Left lung (tissue), 10 donors: ENCODE data around the gene PAEP. TPM values are rescaled to one million over a fixed set of nuclear protein-coding genes. Genes with fewer than 3 reads are reported as not detected.
A peak's percentile ranks its signal among the peaks of the same experiment; 100 is the strongest.

Experiments used
- ATAC-seq: fragments of 200-7000 bp; cut with Tn5 transposase; one replicate; pipeline ENCODE4 v1.9.1; 2020; ENCODE audit warnings: moderate library complexity
- DNase-seq, 4 donors: peaks; one replicate each; pipeline ENCODE4 v3.0.0-alpha.2; 2013 to 2020
- H3K27ac ChIP-seq, 2 donors: fragments of 200-600 bp; sonication (generic) in 1 of 2; one replicate each; pipeline versions ENCODE4 v1.5.0 to v1.8.0; 2020 to 2021
- H3K27me3 ChIP-seq, 2 donors: fragments of 200-600 bp; sonication (generic) in 1 of 2; one replicate each; pipeline versions ENCODE4 v1.5.0 to v1.8.0; 2020 to 2021
- H3K36me3 ChIP-seq, 2 donors: fragments of 200-600 bp; sonication (generic) in 1 of 2; one replicate each; pipeline versions ENCODE4 v1.5.0 to v1.8.0; 2020 to 2021
- H3K4me1 ChIP-seq, 2 donors: fragments of 200-600 bp; one replicate each; pipeline ENCODE4 v1.8.0; 2021
- H3K4me3 ChIP-seq, 2 donors: fragments of 200-600 bp; sonication (generic) in 1 of 2; one replicate each; pipeline versions ENCODE4 v1.5.0 to v1.8.0; 2020 to 2021; ENCODE audit warnings: mild to moderate bottlenecking in 1 of 2
- H3K9me3 ChIP-seq, 2 donors: fragments of 200-600 bp; sonication (generic) in 1 of 2; one replicate each; pipeline versions ENCODE4 v1.5.0 to v1.8.0; 2020 to 2021
- intact Hi-C, 2 donors: fragments of 100-400 bp; cut with DNase I; formaldehyde crosslinking; loops; one replicate each; pipeline versions ENCODE4 v1.11.2 to v1.14.2; 2022
- polyA plus RNA-seq, 6 donors: library from polyadenylated mRNA; unstranded; fragments of 120-200 nt; gene quantifications; one replicate each; pipeline ENCODE4 v1.2.1, GENCODE V29; 2013; ENCODE audit not compliant: insufficient read length in 6 of 6
- total RNA-seq, 2 donors: library from RNA; stranded (reverse); fragmentation: NEBNext Ultra II Directional; extraction: Animal tissue kit (Norgen Biotek cat#: 25700); gene quantifications; one replicate each; pipeline ENCODE4 v1.2.1, GENCODE V29; 2021
- TF ChIP-seq, protein P1 (sequence below), 2 donors: fragments of 200-600 bp; sonication (generic) in 1 of 2; IDR thresholded peaks; one replicate each; pipeline versions ENCODE4 v1.5.0 to v1.8.0; 2021; ENCODE audit warnings: antibody characterized with exemption in 2 of 2
- donor health status: DM: no; HTN: yes; CAD: no.
- donor health status: DM: no; HTN: no; CAD: no.

Gene PAEP
- total and polyA plus RNA-seq, 8 donors, result 0.39 to 4.2 TPM; not detected in 6

DNA sequence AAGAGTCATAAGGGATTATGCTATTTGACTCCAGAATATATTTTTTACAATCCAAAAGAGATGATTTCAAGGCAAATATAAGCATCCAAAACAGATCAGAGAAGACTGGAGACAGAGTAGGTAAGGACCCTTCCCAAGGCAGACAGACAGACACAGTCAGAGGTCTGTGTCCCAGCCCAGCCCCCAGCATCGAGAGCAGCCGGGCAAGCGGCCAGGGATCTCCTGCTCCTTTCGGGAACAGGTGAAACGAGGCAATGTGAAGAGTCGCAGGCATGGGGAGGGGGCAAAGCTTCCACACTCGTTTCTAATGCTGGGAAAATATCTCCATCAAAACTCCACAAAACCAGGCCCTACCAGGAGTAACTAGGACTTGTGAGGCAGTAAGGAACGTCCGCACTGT lies 5.8 kb downstream of the PAEP start:
- TF ChIP-seq, protein P1, sequence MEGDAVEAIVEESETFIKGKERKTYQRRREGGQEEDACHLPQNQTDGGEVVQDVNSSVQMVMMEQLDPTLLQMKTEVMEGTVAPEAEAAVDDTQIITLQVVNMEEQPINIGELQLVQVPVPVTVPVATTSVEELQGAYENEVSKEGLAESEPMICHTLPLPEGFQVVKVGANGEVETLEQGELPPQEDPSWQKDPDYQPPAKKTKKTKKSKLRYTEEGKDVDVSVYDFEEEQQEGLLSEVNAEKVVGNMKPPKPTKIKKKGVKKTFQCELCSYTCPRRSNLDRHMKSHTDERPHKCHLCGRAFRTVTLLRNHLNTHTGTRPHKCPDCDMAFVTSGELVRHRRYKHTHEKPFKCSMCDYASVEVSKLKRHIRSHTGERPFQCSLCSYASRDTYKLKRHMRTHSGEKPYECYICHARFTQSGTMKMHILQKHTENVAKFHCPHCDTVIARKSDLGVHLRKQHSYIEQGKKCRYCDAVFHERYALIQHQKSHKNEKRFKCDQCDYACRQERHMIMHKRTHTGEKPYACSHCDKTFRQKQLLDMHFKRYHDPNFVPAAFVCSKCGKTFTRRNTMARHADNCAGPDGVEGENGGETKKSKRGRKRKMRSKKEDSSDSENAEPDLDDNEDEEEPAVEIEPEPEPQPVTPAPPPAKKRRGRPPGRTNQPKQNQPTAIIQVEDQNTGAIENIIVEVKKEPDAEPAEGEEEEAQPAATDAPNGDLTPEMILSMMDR (IDR thresholded peaks at IDR 0.05), result no peak
- intact Hi-C loops, result no loop called here
- Histone ChIP-seq H3K36me3 (no peaks in the 10 kb centered on the region), H3K27ac (no peak overlapping the region), H3K4me3 (no peak overlapping the region), H3K27me3 (peaks cover 0 to 43% of the 10 kb centered on the region in 2 donors), H3K9me3 (peaks cover 0 to 5% of the 10 kb centered on the region in 2 donors), H3K4me1 (no peaks in the 10 kb centered on the region)
- no peak for ATAC-seq
- peak in 1 of 4 donors; percentile 54 for DNase-seq

DNA sequence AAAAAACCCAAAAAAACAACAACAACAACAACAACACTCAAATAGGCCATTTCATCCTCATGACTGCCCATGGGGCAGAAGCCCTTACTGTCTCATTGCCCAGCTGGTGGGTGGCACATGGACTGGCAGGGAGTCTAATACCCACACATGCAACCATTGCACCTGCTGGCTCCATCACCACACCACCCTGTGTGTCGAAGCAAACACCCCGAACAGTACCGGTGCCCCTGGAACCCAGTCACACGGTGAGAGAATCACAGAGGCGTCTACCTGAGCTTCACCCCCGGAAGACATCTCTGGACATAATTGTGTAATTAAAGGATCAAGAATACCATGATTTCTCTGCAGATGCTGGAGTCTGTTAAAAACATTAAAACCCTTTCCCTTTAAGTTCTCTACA lies 6.5 kb downstream of the PAEP start:
- H3K9me3 ChIP-seq, result peaks cover 0 to 5% of the 10 kb centered on the region in 2 donors
- no peak overlapping the region for H3K27ac ChIP-seq

DNA sequence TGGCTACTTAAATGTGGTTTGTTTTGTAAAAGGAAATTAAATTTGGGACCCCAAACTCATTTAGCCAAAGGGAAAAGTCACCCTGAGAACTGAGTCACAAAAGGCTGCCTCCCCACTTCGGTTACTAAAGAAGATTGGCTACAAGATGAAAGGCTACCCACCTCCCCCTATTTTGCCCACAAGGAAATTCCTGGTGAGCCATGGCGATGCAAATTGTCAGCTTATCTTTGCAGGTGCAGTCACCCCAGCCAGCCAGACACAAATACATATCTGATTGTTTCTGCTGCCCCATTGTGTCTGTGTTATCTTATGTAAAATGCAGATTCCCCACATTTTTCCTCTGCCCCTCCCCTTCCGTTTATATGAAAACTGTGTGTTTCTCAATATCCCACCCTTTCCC lies 8.9 kb downstream of the PAEP start:
- Histone ChIP-seq H3K36me3 (no peaks in the 10 kb centered on the region), H3K27ac (no peak overlapping the region), H3K27me3 (peaks cover 0 to 35% of the 10 kb centered on the region in 2 donors), H3K4me3 (no peak overlapping the region), H3K4me1 (no peaks in the 10 kb centered on the region), H3K9me3 (peaks cover 0 to 5% of the 10 kb centered on the region in 2 donors)
- intact Hi-C loops, result no loop called here
- no peak for DNase-seq
- ATAC-seq, result no peak
- TF ChIP-seq, protein P1 (IDR thresholded peaks at IDR 0.05), result no peak

More for the DNA sequence above, 6.5 kb downstream of the PAEP start:
- ATAC-seq (no peak), DNase-seq (peak in 1 of 4 donors; percentile 24)
- no peak overlapping the region for H3K4me3 ChIP-seq
- TF ChIP-seq, protein P1 (IDR thresholded peaks at IDR 0.05), result no peak
- peaks cover 0 to 36% of the 10 kb centered on the region in 2 donors for H3K27me3 ChIP-seq
- H3K36me3 ChIP-seq, result no peaks in the 10 kb centered on the region
- intact Hi-C loops, result no loop called here
- H3K4me1 ChIP-seq, result no peaks in the 10 kb centered on the region

- H3K4me3 ChIP-seq, result no peak overlapping the region
- intact Hi-C loops, result no loop called here
- H3K9me3 ChIP-seq, result peaks cover 0 to 5% of the 10 kb centered on the region in 2 donors
- H3K4me1 ChIP-seq, result no peaks in the 10 kb centered on the region
- TF ChIP-seq, protein P1 (IDR thresholded peaks at IDR 0.05), result no peak
- no peak for DNase-seq
- no peak for ATAC-seq
- H3K27ac ChIP-seq, result no peak overlapping the region
- H3K27me3 ChIP-seq, result peaks cover 0 to 28% of the 10 kb centered on the region in 2 donors
- no peaks in the 10 kb centered on the region for H3K36me3 ChIP-seq
These were observed 10.7 kb downstream of the PAEP start for GRCh38 chr9:135572233-135572632.

GRCh38 chr9:135573124-135573523 lies 11.6 kb downstream of the PAEP start:
- Histone ChIP-seq H3K27ac (no peak overlapping the region), H3K9me3 (peaks cover 0 to 5% of the 10 kb centered on the region in 2 donors), H3K27me3 (peaks cover 0 to 28% of the 10 kb centered on the region in 2 donors), H3K36me3 (no peaks in the 10 kb centered on the region), H3K4me1 (no peaks in the 10 kb centered on the region), H3K4me3 (no peak overlapping the region)
- intact Hi-C loops, result no loop called here
- TF ChIP-seq, protein P1 (IDR thresholded peaks at IDR 0.05), result no peak
- ATAC-seq, result no peak
- no peak for DNase-seq
